B cell (primary cell): ENCODE results near the gene PPP6R1. TPM values are rescaled to one million over a fixed set of nuclear protein-coding genes. Genes with fewer than 3 reads are reported as not detected.

Experiments used
- ATAC-seq: fragments of 200-7000 bp; cut with Tn5 transposase; one replicate; pipeline ENCODE4 v1.10.0; 2021; ENCODE audit warnings: low read depth, mild to moderate bottlenecking, moderate number of reproducible peaks, moderate library complexity
- CTCF ChIA-PET: fragments of 350-600 bp; sonication (Branson Sonifier 250); formaldehyde crosslinking; loops from one replicate; lab custom pipeline; 2021; ENCODE audit warnings: antibody characterized with exemption, inconsistent platforms; lab: Charles Lee
- POLR2A ChIA-PET: fragments of 350-600 bp; sonication (Branson Sonifier 250); formaldehyde crosslinking; loops from one replicate; lab custom pipeline; 2021; ENCODE audit warnings: antibody characterized with exemption; lab: Charles Lee
- DNase-seq: peaks from one replicate; pipeline ENCODE4 v3.0.0; 2013
- H2AFZ ChIP-seq: 2 replicates; pipeline ENCODE4 v1.6.1; 2012; ENCODE audit warnings: mild to moderate bottlenecking, low read depth, low read length; ENCODE audit not compliant: insufficient read depth, poor library complexity, severe bottlenecking
- H3K27ac ChIP-seq, 2 donors: 1 replicate in 1 of 2; 2 replicates in 1 of 2; pipeline ENCODE4 v1.5.1; 2012 to 2013; ENCODE audit warnings: low read length in 2 of 2, mild to moderate bottlenecking in 2 of 2, moderate library complexity in 1 of 2
- H3K27me3 ChIP-seq, 4 experiments: fragments of 200-600 bp in 1 of 4; sonication (generic) in 1 of 4; replicated peaks in 1 of 4; 1 replicate in 2 of 4; 2 replicates in 2 of 4; pipeline versions ENCODE4 v1.6.1 to v1.7.0; 2013 to 2016; ENCODE audit warnings: low read length in 3 of 4, mild to moderate bottlenecking in 2 of 4, mixed read lengths in 1 of 4, moderate library complexity in 1 of 4; ENCODE audit not compliant: insufficient read depth in 4 of 4, control insufficient read depth in 3 of 4; ENCODE audit errors: control extremely low read depth in 1 of 4
- H3K36me3 ChIP-seq, 2 experiments: replicated peaks in 1 of 2; 1 replicate in 1 of 2; 2 replicates in 1 of 2; pipeline versions ENCODE4 v1.6.1 to v1.7.1; 2013; ENCODE audit warnings: low read length in 1 of 2; ENCODE audit not compliant: insufficient read depth in 2 of 2, control insufficient read depth in 1 of 2; ENCODE audit errors: control extremely low read depth in 1 of 2, extremely low read depth in 1 of 2
- H3K4me1 ChIP-seq, 2 donors: fragments of 200-600 bp in 1 of 2; sonication (generic) in 1 of 2; 1 replicate in 1 of 2; 2 replicates in 1 of 2; pipeline versions ENCODE4 v1.5.1 to v1.6.1; 2013 to 2017; ENCODE audit warnings: low read length in 2 of 2; ENCODE audit not compliant: control insufficient read depth in 2 of 2, insufficient read depth in 2 of 2
- H3K4me2 ChIP-seq: replicated peaks from 2 replicates; pipeline ENCODE3; 2012; ENCODE audit warnings: mild to moderate bottlenecking, low read depth, low read length; ENCODE audit not compliant: poor library complexity, severe bottlenecking
- H3K4me3 ChIP-seq, 5 experiments: fragments of 200-600 bp in 1 of 5; sonication (generic) in 1 of 5; 1 replicate in 3 of 5; 2 replicates in 2 of 5; pipeline versions ENCODE4 v1.5.1 to v1.7.0; 2011 to 2016; ENCODE audit warnings: low read length in 4 of 5, mild to moderate bottlenecking in 4 of 5, low read depth in 2 of 5, control low read depth in 1 of 5, moderate library complexity in 1 of 5; ENCODE audit not compliant: insufficient read depth in 1 of 5; ENCODE audit errors: control extremely low read depth in 1 of 5, extremely low read depth in 1 of 5
- H3K79me2 ChIP-seq: fragments of 200-600 bp; sonication (generic); one replicate; pipeline ENCODE4 v1.6.0; 2016; ENCODE audit warnings: low read length; ENCODE audit not compliant: control insufficient read depth, insufficient read depth
- H3K9ac ChIP-seq: fragments of 200-600 bp; sonication (generic); 2 replicates; pipeline ENCODE4 v1.6.1; 2017; ENCODE audit warnings: mild to moderate bottlenecking, low read length, moderate library complexity
- H3K9me3 ChIP-seq, 3 donors: one replicate each; pipeline versions ENCODE4 v1.6.1 to v1.7.1; 2013; ENCODE audit warnings: low read length in 2 of 3; ENCODE audit not compliant: control insufficient read depth in 2 of 3, insufficient read depth in 1 of 3; ENCODE audit errors: control extremely low read depth in 1 of 3
- H4K20me1 ChIP-seq: 2 replicates; pipeline ENCODE4 v1.6.0; 2012; ENCODE audit warnings: mild to moderate bottlenecking, low read length; ENCODE audit not compliant: insufficient read depth, control insufficient read depth, poor library complexity, severe bottlenecking
- H3K27ac Mint-ChIP-seq: one replicate; pipeline ENCODE4 v1.8.0; 2021; ENCODE audit warnings: mixed read lengths
- H3K27me3 Mint-ChIP-seq: one replicate; pipeline ENCODE4 v1.8.0; 2021; ENCODE audit warnings: mixed read lengths
- H3K4me1 Mint-ChIP-seq: one replicate; pipeline ENCODE4 v1.8.0; 2021; ENCODE audit warnings: mixed read lengths
- H3K4me3 Mint-ChIP-seq: one replicate; pipeline ENCODE4 v1.8.0; 2021; ENCODE audit warnings: mixed read lengths
- H3K9me3 Mint-ChIP-seq: one replicate; pipeline ENCODE4 v1.8.0; 2022; ENCODE audit warnings: mixed read lengths; ENCODE audit not compliant: insufficient read depth
- CTCF ChIP-seq: fragments of 200-600 bp; IDR thresholded peaks from one replicate; pipeline ENCODE4 v1.8.0; 2022; ENCODE audit warnings: antibody characterized with exemption, mild to moderate bottlenecking
- EZH2 ChIP-seq: IDR thresholded peaks from 2 replicates; pipeline ENCODE4 v1.6.1; 2012; ENCODE audit warnings: borderline replicate concordance, low read depth, mild to moderate bottlenecking, moderate library complexity, low read length; ENCODE audit not compliant: insufficient read depth, poor library complexity, severe bottlenecking
- WGBS: methylation state at CpG from one replicate; pipeline ENCODE4 v1.1.5; 2013; ENCODE audit warnings: missing lambda C conversion rate; ENCODE audit not compliant: insufficient coverage; 5-methylcytosine and 5-hydroxymethylcytosine counted together
- intact Hi-C: fragments of 100-400 bp; cut with micrococcal nuclease; formaldehyde crosslinking; loops from one replicate; pipeline ENCODE4 v1.10.0; 2022
- polyA plus RNA-seq: library from polyadenylated mRNA; depleted of rRNA; stranded (reverse); fragments of >200 nt; gene quantifications from 2 replicates; pipeline ENCODE4 v1.2.3, GENCODE V29; 2012
- small RNA-seq: library from RNA; depleted of rRNA; stranded (forward); fragments of <200 nt; gene quantifications from one replicate; pipeline ENCODE3, GENCODE V24; 2012; ENCODE audit warnings: low replicate concordance, low read depth; ENCODE audit not compliant: insufficient read length
- total RNA-seq, 2 donors: library from RNA; stranded (reverse); fragments of 120-200 nt in 1 of 2; gene quantifications; 1 replicate in 1 of 2; 2 replicates in 1 of 2; pipeline versions ENCODE4 v1.2.3 to v1.2.4, GENCODE V29; 2013 to 2022

The PPP6R1 gene
- total and polyA plus RNA-seq, 2 donors (not counting 1 experiment from before 2014, with no cell fraction given) = 122 to 193 TPM

- no peak overlapping the region for H3K27ac ChIP-seq
- TF ChIP-seq CTCF (no peak), EZH2 (no peak)
- no peak overlapping the region for H3K9ac ChIP-seq
- intact Hi-C loops = no loop called here
- ATAC-seq (no peak), DNase-seq (no peak)
- Mint-ChIP-seq H3K27me3 (peaks cover 47% of the 10 kb centered on the region), H3K27ac (no peak overlapping the region), H3K9me3 (no peaks in the 10 kb centered on the region), H3K4me1 (peaks cover 24% of the 10 kb centered on the region), H3K4me3 (no peak overlapping the region)
- H3K79me2 ChIP-seq = no peaks in the 10 kb centered on the region
- 74% methylated on average over 17 of the region's 20 CpGs for WGBS
- ChIA-PET POLR2A (interaction anchor here (0.5 kb wide), 1 partner anchor 94 kb away, joined by 4 read pairs; no protein-coding TSS in a partner anchor), CTCF (interaction anchor here (0.6 to 0.9 kb wide), 2 partner anchors 323 to 700 kb away, joined by 3 to 5 read pairs; no protein-coding TSS in a partner anchor)
- peaks cover 0 to 41% (median 0%) of the 10 kb centered on the region in 3 donors for H3K9me3 ChIP-seq
- H3K36me3 ChIP-seq = no peaks in the 10 kb centered on the region
- no peak overlapping the region for H3K4me2 ChIP-seq
- H3K4me3 ChIP-seq = no peak overlapping the region
- no peaks in the 10 kb centered on the region for H4K20me1 ChIP-seq
- peaks cover 0 to 77% (median 34%) of the 10 kb centered on the region in 4 experiments for H3K27me3 ChIP-seq
- H3K4me1 ChIP-seq = peaks cover 22 to 29% of the 10 kb centered on the region in 2 donors
- H2AFZ ChIP-seq = no peak overlapping the region
Measured at GRCh38 chr19:55181740-55182139, 77.1 kb downstream of the PPP6R1 start.

Small RNAs within 50 kb of the gene (small RNA-seq; reads per million reads assigned to genes)
- gene MIR6802 (not detected), gene MIR6803 (not detected), gene MIR6804 (not detected)

Other genes with a start within 250 kb of the PPP6R1 start
- gene GP6, start 220.8 kb downstream of the PPP6R1 start, total RNA-seq = 0.20 TPM in 1 of 2 replicates, not detected in the other
- 0.43 and 0.55 TPM in 2 replicates for gene GP6, start 220.8 kb downstream of the PPP6R1 start, polyA plus RNA-seq
- 17.5 and 20.2 TPM in 2 replicates for gene RDH13, start 195.9 kb downstream of the PPP6R1 start, total RNA-seq
- 13.4 and 20.4 TPM in 2 replicates for gene RDH13, start 195.9 kb downstream of the PPP6R1 start, polyA plus RNA-seq
- 1.0 and 1.3 TPM in 2 replicates for gene EPS8L1, start 183.1 kb downstream of the PPP6R1 start, total RNA-seq
- 0.39 and 0.72 TPM in 2 replicates for gene EPS8L1, start 183.1 kb downstream of the PPP6R1 start, polyA plus RNA-seq
- 174 and 179 TPM in 2 replicates for gene PPP1R12C, start 141.4 kb downstream of the PPP6R1 start, total RNA-seq
- 145 and 231 TPM in 2 replicates for gene PPP1R12C, start 141.4 kb downstream of the PPP6R1 start, polyA plus RNA-seq
- gene TNNT1, start 109.8 kb downstream of the PPP6R1 start, total RNA-seq = not detected in 2 replicates
- gene TNNT1, start 109.8 kb downstream of the PPP6R1 start, polyA plus RNA-seq = not detected in 2 replicates
- not detected in 2 replicates for gene TNNI3, start 101.3 kb downstream of the PPP6R1 start, total RNA-seq
- not detected in 2 replicates for gene TNNI3, start 101.3 kb downstream of the PPP6R1 start, polyA plus RNA-seq
- not detected in 2 replicates for gene DNAAF3, start 92.4 kb downstream of the PPP6R1 start, total RNA-seq
- not detected in 2 replicates for gene DNAAF3, start 92.4 kb downstream of the PPP6R1 start, polyA plus RNA-seq
- gene SYT5, start 78.7 kb downstream of the PPP6R1 start, total RNA-seq = 0.94 and 1.2 TPM in 2 replicates
- 0.27 and 1.5 TPM in 2 replicates for gene SYT5, start 78.7 kb downstream of the PPP6R1 start, polyA plus RNA-seq
- not detected in 2 replicates for gene PTPRH, start 49.5 kb downstream of the PPP6R1 start, total RNA-seq
- not detected in 2 replicates for gene PTPRH, start 49.5 kb downstream of the PPP6R1 start, polyA plus RNA-seq
- 19.4 and 20.7 TPM in 2 replicates for gene TMEM86B, start 30.3 kb downstream of the PPP6R1 start, total RNA-seq
- 13.6 and 14.5 TPM in 2 replicates for gene TMEM86B, start 30.3 kb downstream of the PPP6R1 start, polyA plus RNA-seq
- 15.6 and 18.2 TPM in 2 replicates for gene HSPBP1, start 21.1 kb upstream of the PPP6R1 start, total RNA-seq
- gene HSPBP1, start 21.1 kb upstream of the PPP6R1 start, polyA plus RNA-seq = 18.9 and 19.0 TPM in 2 replicates
- gene BRSK1, start 25.0 kb upstream of the PPP6R1 start, total RNA-seq = 0.94 and 1.7 TPM in 2 replicates
- 1.4 and 4.0 TPM in 2 replicates for gene BRSK1, start 25.0 kb upstream of the PPP6R1 start, polyA plus RNA-seq
- not detected in 2 replicates for gene TMEM150B, start 66.3 kb upstream of the PPP6R1 start, total RNA-seq
- 1.4 TPM in 1 of 2 replicates, not detected in the other for gene TMEM150B, start 66.3 kb upstream of the PPP6R1 start, polyA plus RNA-seq
- gene KMT5C, start 80.9 kb upstream of the PPP6R1 start, total RNA-seq = 19.6 and 22.2 TPM in 2 replicates
- 23.6 and 37.8 TPM in 2 replicates for gene KMT5C, start 80.9 kb upstream of the PPP6R1 start, polyA plus RNA-seq
- not detected in 2 replicates for gene COX6B2, start 95.7 kb upstream of the PPP6R1 start, total RNA-seq
- 0.07 TPM in 1 of 2 replicates, not detected in the other for gene COX6B2, start 95.7 kb upstream of the PPP6R1 start, polyA plus RNA-seq
- not detected in 2 replicates for gene GARIN5B, start 104.2 kb upstream of the PPP6R1 start, total RNA-seq
- not detected in 2 replicates for gene GARIN5B, start 104.2 kb upstream of the PPP6R1 start, polyA plus RNA-seq
- gene IL11, start 111.4 kb upstream of the PPP6R1 start, total RNA-seq = not detected in 2 replicates
- gene IL11, start 111.4 kb upstream of the PPP6R1 start, polyA plus RNA-seq = 0.13 TPM in 1 of 2 replicates, not detected in the other
- not detected in 2 replicates for gene TMEM190, start 117.8 kb upstream of the PPP6R1 start, total RNA-seq
- gene TMEM190, start 117.8 kb upstream of the PPP6R1 start, polyA plus RNA-seq = not detected in 2 replicates
- gene TMEM238, start 125.3 kb upstream of the PPP6R1 start, total RNA-seq = 4.3 and 4.7 TPM in 2 replicates
- 0.76 and 2.7 TPM in 2 replicates for gene TMEM238, start 125.3 kb upstream of the PPP6R1 start, polyA plus RNA-seq
- 2,397 and 2,578 TPM in 2 replicates for gene RPL28, start 126.9 kb upstream of the PPP6R1 start, total RNA-seq
- gene RPL28, start 126.9 kb upstream of the PPP6R1 start, polyA plus RNA-seq = 4,661 and 8,441 TPM in 2 replicates
- gene UBE2S, start 148.8 kb upstream of the PPP6R1 start, total RNA-seq = 20.6 and 29.0 TPM in 2 replicates
- gene UBE2S, start 148.8 kb upstream of the PPP6R1 start, polyA plus RNA-seq = 50.0 and 72.7 TPM in 2 replicates
- gene SHISA7, start 184.3 kb upstream of the PPP6R1 start, total RNA-seq = not detected in 2 replicates
- 0.06 TPM in 1 of 2 replicates, not detected in the other for gene SHISA7, start 184.3 kb upstream of the PPP6R1 start, polyA plus RNA-seq
- 10.0 and 11.1 TPM in 2 replicates for gene ISOC2, start 202.6 kb upstream of the PPP6R1 start, total RNA-seq
- gene ISOC2, start 202.6 kb upstream of the PPP6R1 start, polyA plus RNA-seq = 13.5 and 27.6 TPM in 2 replicates
- not detected in 2 replicates for gene C19orf85, start 205.7 kb upstream of the PPP6R1 start, total RNA-seq
- gene C19orf85, start 205.7 kb upstream of the PPP6R1 start, polyA plus RNA-seq = not detected in 2 replicates
- gene ZNF628, start 217.6 kb upstream of the PPP6R1 start, total RNA-seq = 13.3 and 15.5 TPM in 2 replicates
- 18.3 and 28.6 TPM in 2 replicates for gene ZNF628, start 217.6 kb upstream of the PPP6R1 start, polyA plus RNA-seq
- gene NAT14, start 226.2 kb upstream of the PPP6R1 start, total RNA-seq = 10.7 and 12.6 TPM in 2 replicates
- 15.1 and 23.2 TPM in 2 replicates for gene NAT14, start 226.2 kb upstream of the PPP6R1 start, polyA plus RNA-seq
- 0.44 and 0.58 TPM in 2 replicates for gene SSC5D, start 229.4 kb upstream of the PPP6R1 start, total RNA-seq
- gene SSC5D, start 229.4 kb upstream of the PPP6R1 start, polyA plus RNA-seq = 0.22 and 0.46 TPM in 2 replicates